ENCODE measurements around the gene NTM.

The NTM gene

DNA sequence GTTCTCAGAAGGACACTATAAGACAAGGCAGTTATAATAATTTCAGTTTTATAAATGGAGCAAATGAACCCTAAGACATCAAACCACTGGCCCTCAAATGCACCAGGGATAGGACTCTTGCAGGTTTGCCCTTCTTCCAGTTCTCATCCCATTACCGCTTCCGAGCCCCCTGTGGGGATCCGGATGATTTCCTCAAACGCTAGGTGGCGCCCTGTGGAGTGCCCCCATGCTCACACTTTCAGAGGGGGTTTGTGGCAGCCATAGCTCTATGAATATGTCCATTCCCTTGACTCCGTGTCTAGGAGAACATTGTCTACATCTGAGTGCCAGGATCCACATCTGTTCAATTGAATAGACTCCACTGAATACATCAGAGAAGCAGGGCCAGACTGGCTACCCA is 816.3 kb downstream of the NTM start:
- TF ChIP-seq CTCF (IDR thresholded peaks at IDR 0.05; ENCODE audit: low read depth, low read length), result peak; percentile 12
- no peak for DNase-seq (ENCODE audit: extremely low read depth, low read depth)

- no peak for TF ChIP-seq CTCF (IDR thresholded peaks at IDR 0.05; ENCODE audit: low read depth, low read length)
- DNase-seq (ENCODE audit: extremely low read depth, low read depth), result no peak
These were observed 817.0 kb downstream of the NTM start for GRCh38 chr11:132187386-132187785.

DNA sequence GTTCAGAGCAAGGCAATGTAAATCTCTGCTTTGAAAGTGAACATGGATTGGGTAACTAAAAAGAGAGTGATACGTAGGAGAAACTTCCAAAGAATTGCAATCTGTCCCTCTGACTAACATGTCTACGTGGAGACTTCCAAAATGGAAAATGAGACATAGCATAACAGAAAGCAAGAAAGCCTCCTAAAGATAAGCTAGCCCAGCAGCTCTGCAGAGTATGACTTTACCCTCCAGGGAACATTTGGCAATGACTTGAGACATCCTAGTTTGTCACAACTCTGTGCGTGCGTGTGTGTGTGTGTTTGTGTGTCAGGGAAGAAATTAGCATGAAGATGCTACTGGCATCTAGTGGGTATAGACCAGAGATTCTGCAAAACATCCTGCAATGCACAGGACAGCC is 817.4 kb downstream of the NTM start:
- no peak for DNase-seq (ENCODE audit: extremely low read depth, low read depth)
- TF ChIP-seq CTCF (IDR thresholded peaks at IDR 0.05; ENCODE audit: low read depth, low read length), result no peak

- DNase-seq (ENCODE audit: extremely low read depth, low read depth), result no peak
- no peak for TF ChIP-seq CTCF (IDR thresholded peaks at IDR 0.05; ENCODE audit: low read depth, low read length)
These were observed 826.5 kb downstream of the NTM start for GRCh38 chr11:132196928-132197327.

DNA sequence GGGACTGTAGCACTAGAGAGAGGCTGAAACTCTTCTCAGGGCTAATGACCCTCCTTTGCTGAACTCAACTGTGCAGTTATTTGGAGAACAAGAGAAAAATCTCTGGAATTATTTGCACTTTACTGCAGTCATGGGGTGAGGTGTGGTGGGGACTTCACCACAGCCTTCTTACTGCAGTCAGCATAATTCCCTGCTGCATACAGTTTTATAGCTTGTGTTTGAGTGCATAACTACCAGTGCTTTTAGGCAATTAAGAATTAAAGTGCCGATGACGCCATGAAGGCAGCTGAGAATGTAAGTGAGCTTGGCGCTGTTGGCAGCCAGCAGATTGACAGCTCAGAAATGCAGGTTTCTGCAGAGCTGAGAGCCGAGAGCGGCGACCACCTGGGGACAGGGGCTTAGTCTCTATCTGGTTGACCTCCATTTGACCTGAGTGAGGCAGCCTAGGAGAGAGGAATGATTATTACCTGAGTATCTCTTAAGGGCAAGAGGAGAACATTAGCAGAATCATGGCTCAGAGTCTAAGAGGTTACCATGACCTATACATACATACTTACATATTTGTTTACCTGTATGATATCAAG is 830.0 kb downstream of the NTM start:
- no peak for TF ChIP-seq CTCF (IDR thresholded peaks at IDR 0.05; ENCODE audit: low read depth, low read length)
- no peak for DNase-seq (ENCODE audit: extremely low read depth, low read depth)

- DNase-seq (ENCODE audit: extremely low read depth, low read depth), result no peak
- no peak for TF ChIP-seq CTCF (IDR thresholded peaks at IDR 0.05; ENCODE audit: low read depth, low read length)
These were observed 832.2 kb downstream of the NTM start for GRCh38 chr11:132202621-132203020.

DNA sequence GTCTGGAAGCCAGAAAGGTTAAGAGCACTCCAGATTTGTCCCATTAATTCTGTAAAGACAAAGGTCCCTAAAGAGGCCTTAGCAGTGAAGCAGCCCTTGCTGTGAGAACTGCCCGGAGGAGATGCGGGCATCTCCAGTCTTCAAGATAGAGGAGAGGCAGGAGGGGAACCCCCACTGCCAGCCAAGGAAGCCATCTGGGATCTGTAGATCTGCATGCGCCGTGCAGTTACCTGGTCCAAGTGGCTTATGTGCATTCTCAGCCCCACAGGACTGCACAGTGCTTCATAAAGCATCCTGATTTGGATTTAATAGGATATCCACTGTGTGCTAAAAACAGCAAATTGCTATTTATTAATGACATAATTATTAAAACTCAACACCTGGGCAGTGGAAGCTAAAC is 834.6 kb downstream of the NTM start:
- no peak for DNase-seq (ENCODE audit: extremely low read depth, low read depth)
- TF ChIP-seq CTCF (IDR thresholded peaks at IDR 0.05; ENCODE audit: low read depth, low read length), result no peak

Measured in AG09319 (cell line).